Measurements from ENCODE around the gene JADE1. TPM values are rescaled to one million over a fixed set of nuclear protein-coding genes. Genes with fewer than 3 reads are reported as not detected.

JADE1 gene
- total and polyA plus RNA-seq, 9 of the 15 experiments (the other 6 are each of a cell fraction or from before 2014, with no cell fraction given), result 8.3 to 37.9 (median 24.4) TPM

DNA sequence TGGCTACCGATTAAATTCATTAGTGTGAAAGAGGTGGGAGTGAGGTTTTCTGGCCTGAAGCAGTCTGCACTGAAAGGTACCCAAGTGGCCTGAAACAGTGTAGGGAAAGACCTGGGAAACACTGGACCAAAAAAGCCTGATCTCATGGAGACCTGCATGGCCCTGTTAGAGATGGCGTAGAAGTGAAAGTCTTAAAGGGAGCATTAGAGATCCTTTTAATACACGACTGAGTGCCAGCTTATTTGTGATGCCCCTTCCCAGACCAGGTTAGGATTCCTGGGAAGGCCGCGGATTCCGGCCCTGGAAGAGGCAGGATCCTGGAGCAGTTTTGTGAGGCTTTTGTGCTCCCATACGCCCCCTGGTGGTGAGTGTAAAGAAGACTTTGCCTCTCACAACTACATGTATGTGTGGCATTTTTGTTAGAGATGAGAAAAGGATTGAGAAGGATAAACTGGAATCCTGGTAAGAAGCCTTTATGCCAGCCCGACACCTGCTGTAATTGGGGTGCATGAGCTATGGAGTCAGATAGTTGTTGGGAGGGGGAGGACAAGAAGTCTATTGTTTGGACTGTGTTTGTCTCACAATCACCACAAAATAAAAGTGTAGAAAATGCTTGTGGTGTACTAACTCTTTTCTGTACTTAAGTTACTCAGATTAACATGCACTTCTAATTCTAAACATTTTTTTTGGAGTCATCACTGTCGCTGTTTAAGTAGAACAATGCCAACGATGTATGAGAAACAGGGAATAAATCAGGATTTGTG lies 54.0 kb downstream of the JADE1 start:
- H3K4me3 ChIP-seq, result no peak overlapping the region
- POLR2A ChIA-PET, result no interaction called here
- H3K79me2 ChIP-seq (ENCODE audit: control insufficient read depth, insufficient read depth, low read length), result peaks cover 7% of the 10 kb centered on the region; the same call in 1 of the 3 replicates
- no peak overlapping the region for H3K27ac ChIP-seq (ENCODE audit: extremely low read depth, low read depth, low read length)
- CTCF ChIA-PET (ENCODE audit: low intra/inter-chr PET ratio), result interaction anchor here (0.7 to 2.0 kb wide), 3 partner anchors 81 to 672 kb away, joined by 5 to 9 read pairs (median 6); no protein-coding TSS in a partner anchor
- ATAC-seq, result peak; percentile 87
- no peak overlapping the region for H2AFZ ChIP-seq (ENCODE audit: low read depth, low read length)
- no peaks in the 10 kb centered on the region for H3K9me3 ChIP-seq (replicated peaks; ENCODE audit: control insufficient read depth, insufficient read depth, low read depth, low read length)
- no peaks in the 10 kb centered on the region for H3K27me3 ChIP-seq (ENCODE audit: control insufficient read depth in 2 of 2, insufficient read depth in 2 of 2, low read length in 2 of 2)
- H3K4me2 ChIP-seq (ENCODE audit: insufficient read depth, low read length), result no peak overlapping the region
- H3K9me1 ChIP-seq (ENCODE audit: control insufficient read depth, insufficient read depth, low read length), result no peaks in the 10 kb centered on the region
- H3K9ac ChIP-seq (ENCODE audit: insufficient read depth in 1 of 2, low read depth in 2 of 2, low read length in 2 of 2), result no peak overlapping the region
- in situ Hi-C loops (cut with MboI) (loop anchor here (25.0 kb wide), 1 partner anchor 676 kb away; no protein-coding TSS in a partner anchor), intact Hi-C loops (cut with micrococcal nuclease) (loop anchor here (1.0 to 10.0 kb wide), 6 partner anchors 51 to 672 kb away; no protein-coding TSS in a partner anchor)
- WGBS (ENCODE audit: insufficient coverage, low coverage, missing lambda C conversion rate), result 55% methylated on average over 10 of the region's 10 CpGs
- H3K4me1 ChIP-seq (replicated peaks in 1 of 2; ENCODE audit: control insufficient read depth in 2 of 2, insufficient read depth in 2 of 2, low read length in 2 of 2), result no peaks in the 10 kb centered on the region
- FAIRE-seq, result peak; percentile 83
- H3K36me3 ChIP-seq (ENCODE audit: control insufficient read depth, insufficient read depth, low read length), result peaks cover 99% of the 10 kb centered on the region
- peaks cover 7% of the 10 kb centered on the region; the same call in 1 of the 2 replicates for H4K20me1 ChIP-seq (replicated peaks; ENCODE audit: control insufficient read depth, insufficient read depth, low read length)
- peak; percentile 53 to 72 (median 66) for DNase-seq (ENCODE audit: extremely low read depth in 1 of 4, low spot score in 3 of 4)
- TSS peak; percentile 11 for BruUV-seq (replicated peaks)
- TF ChIP-seq BDP1 (IDR thresholded peaks at IDR 0.05; ENCODE audit: insufficient read depth, insufficient read length), result no peak
- TF ChIP-seq CREBBP (IDR thresholded peaks at IDR 0.05; ENCODE audit: low read depth, low read length), result no peak
- TF ChIP-seq GTF2A2 (tag; IDR thresholded peaks at IDR 0.05), result no peak
- no peak for TF ChIP-seq DMBX1 (CRISPR knock-in tag; IDR thresholded peaks at IDR 0.05; ENCODE audit: borderline replicate concordance)
- TF ChIP-seq, protein P1, sequence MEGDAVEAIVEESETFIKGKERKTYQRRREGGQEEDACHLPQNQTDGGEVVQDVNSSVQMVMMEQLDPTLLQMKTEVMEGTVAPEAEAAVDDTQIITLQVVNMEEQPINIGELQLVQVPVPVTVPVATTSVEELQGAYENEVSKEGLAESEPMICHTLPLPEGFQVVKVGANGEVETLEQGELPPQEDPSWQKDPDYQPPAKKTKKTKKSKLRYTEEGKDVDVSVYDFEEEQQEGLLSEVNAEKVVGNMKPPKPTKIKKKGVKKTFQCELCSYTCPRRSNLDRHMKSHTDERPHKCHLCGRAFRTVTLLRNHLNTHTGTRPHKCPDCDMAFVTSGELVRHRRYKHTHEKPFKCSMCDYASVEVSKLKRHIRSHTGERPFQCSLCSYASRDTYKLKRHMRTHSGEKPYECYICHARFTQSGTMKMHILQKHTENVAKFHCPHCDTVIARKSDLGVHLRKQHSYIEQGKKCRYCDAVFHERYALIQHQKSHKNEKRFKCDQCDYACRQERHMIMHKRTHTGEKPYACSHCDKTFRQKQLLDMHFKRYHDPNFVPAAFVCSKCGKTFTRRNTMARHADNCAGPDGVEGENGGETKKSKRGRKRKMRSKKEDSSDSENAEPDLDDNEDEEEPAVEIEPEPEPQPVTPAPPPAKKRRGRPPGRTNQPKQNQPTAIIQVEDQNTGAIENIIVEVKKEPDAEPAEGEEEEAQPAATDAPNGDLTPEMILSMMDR (IDR thresholded peaks at IDR 0.05 in 2 of 3, conservative IDR thresholded peaks at IDR 0.05 in 1 of 3; ENCODE audit: insufficient read depth in 2 of 3, low read depth in 1 of 3, low read length in 3 of 3), result peak; percentile 58 to 83 (median 70)
- no peak for TF ChIP-seq GATA2 (CRISPR knock-in tag; IDR thresholded peaks at IDR 0.05)
- TF ChIP-seq NFE2L1 (tag; IDR thresholded peaks at IDR 0.05; ENCODE audit: borderline replicate concordance, low read depth), result no peak
- TF ChIP-seq, protein P2, sequence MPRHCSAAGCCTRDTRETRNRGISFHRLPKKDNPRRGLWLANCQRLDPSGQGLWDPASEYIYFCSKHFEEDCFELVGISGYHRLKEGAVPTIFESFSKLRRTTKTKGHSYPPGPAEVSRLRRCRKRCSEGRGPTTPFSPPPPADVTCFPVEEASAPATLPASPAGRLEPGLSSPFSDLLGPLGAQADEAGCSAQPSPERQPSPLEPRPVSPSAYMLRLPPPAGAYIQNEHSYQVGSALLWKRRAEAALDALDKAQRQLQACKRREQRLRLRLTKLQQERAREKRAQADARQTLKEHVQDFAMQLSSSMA (CRISPR knock-in tag; IDR thresholded peaks at IDR 0.05), result no peak
- no peak for TF ChIP-seq TAF9B (IDR thresholded peaks at IDR 0.05; ENCODE audit: partially characterized antibody)
- TF ChIP-seq YBX1 (IDR thresholded peaks at IDR 0.05), result no peak
- peak; percentile 50; the same call in 1 of the 2 replicates for TF ChIP-seq PML (IDR thresholded peaks at IDR 0.05; ENCODE audit: low read length)
- TF ChIP-seq E2F8 (IDR thresholded peaks at IDR 0.05; ENCODE audit: low read depth, partially characterized antibody), result peak; percentile 22
- TF ChIP-seq TEAD2 (tag; IDR thresholded peaks at IDR 0.05), result no peak
- TF ChIP-seq NCOA4 (IDR thresholded peaks at IDR 0.05; ENCODE audit: partially characterized antibody), result no peak
- no peak for TF ChIP-seq CREB1 (IDR thresholded peaks at IDR 0.05)
- no peak for TF ChIP-seq CREB1 (CRISPR knock-in tag; IDR thresholded peaks at IDR 0.05)

All from K562 (cell line).